Measurements from ENCODE around the gene CASP9.

Gene CASP9

GRCh38 chr1:15445390-15446122 lies 78.5 kb downstream of the CASP9 start:
- no peak for DNase-seq (ENCODE audit: low read depth)

DNA sequence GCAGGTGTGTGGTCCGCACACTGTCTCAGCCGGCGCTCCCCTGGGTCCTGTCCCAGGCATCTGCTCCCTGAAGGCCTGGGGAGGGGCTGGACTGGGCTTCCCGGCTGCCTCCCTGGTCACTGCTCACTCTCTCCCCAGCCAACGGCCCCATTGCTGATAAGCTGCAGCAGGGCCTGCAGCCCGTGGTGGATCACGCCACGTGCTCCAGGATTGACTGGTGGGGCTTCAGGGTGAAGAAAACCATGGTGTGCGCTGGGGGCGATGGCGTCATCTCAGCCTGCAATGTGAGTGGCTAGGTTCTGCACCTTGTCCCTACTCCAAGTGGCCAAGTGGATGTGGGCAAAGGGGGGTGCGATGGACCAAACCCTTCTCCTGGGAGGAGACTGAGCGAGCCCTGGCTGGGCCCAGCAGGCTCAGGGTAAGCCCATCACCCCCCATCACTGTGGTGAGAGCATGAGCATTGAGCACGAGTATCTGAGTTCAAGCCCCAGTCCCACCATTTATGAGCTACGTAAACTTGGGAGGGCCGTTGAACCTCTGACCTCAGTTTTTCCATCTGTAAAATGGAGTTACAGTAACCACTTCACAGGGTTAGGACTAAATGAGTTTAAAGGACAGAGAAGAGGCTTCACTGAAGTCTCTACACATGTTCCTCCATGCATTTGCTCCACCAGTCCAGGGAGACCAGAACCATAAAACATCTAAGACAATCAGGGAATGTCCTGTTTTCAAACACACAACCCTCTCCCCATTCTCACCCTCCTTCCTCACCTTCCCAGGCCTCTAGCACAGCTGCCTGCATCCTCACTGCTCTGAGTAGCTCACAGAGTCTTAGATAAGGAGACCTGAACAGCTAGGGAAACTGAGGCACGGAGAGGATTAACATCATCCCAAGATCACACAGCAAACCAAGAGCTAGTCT lies 79.3 kb downstream of the CASP9 start:
- DNase-seq (ENCODE audit: low read depth) = no peak

DNA sequence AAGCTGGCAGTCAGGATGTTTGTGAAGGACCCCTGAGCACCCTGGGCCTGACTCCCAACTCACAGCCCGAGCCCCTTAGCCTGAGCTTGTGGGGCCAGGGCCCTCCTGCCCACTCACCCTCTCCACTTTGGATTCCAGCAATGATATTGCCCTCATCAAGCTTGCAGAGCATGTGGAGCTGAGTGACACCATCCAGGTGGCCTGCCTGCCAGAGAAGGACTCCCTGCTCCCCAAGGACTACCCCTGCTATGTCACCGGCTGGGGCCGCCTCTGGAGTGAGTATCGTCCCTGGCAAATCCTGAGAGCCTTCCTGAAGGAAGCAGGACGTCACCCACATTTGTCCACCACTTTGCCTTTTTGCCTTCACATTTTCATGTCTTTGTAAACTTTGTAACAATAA lies 80.7 kb downstream of the CASP9 start:
- DNase-seq (ENCODE audit: low read depth) = no peak

- no peak for DNase-seq (ENCODE audit: low read depth)
Measured at GRCh38 chr1:15442759-15443158, 81.3 kb downstream of the CASP9 start.

DNA sequence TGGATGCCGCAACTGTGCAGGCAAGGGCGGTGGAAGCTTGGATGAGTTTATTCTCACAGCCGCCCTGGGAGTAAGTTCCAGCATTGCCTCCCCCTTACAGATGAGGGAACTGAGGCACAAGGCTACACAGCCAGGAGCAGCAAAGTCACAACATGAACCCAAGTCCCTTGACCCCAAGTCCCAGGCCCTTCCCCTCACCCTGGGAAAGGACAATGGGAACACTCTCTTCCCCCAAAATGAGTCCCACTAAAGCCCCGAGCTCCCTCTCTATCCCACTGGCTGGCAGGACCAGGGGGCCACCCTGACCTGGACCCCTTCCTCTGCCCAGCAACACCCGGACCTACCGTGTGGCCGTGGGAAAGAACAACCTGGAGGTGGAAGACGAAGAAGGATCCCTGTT lies 81.9 kb downstream of the CASP9 start:
- DNase-seq (ENCODE audit: low read depth) = no peak
